ENCODE measurements around the gene S100A6.
"Not testable (repeated sequence)": the region's sequence is repeated elsewhere in the genome, so short reads cannot be mapped to it uniquely, and the experiment has no call there.

S100A6 gene

DNA sequence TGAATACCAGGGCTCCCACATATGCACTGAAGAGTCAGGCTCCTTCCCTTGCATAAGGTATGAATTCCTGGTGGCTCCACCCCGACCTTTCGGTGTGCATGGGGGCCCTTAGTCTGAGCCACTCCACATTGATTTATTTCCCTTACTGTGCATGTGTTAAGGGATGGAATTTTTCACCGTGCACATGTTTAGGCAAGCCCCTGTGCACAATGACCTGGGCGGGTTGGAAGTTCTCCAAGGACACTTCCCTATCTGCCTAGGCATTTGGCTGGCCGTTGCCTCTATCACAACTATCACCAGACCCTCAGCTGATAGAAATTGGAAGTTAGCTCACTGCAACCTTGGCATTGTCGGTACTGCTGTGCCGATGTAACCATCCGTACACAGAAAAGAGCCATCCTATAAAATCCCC lies 9.7 kb downstream of the S100A6 start:
- Histone ChIP-seq H3K4me3 (ENCODE audit: low read depth in 1 of 2, low read length in 2 of 2) (no peak overlapping the region), H3K4me2 (ENCODE audit: insufficient read depth, low read length) (no peak overlapping the region), H3K27me3 (ENCODE audit: insufficient read depth, low read length, poor library complexity) (peaks cover 5% of the 10 kb centered on the region), H3K27ac (ENCODE audit: low read length) (no peak overlapping the region), H3K36me3 (ENCODE audit: insufficient read depth, low read length) (no peaks in the 10 kb centered on the region), H3K79me2 (ENCODE audit: insufficient read depth, low read length) (no peaks in the 10 kb centered on the region), H3K9ac (ENCODE audit: low read depth, low read length) (no peak overlapping the region), H2AFZ (ENCODE audit: low read depth, low read length) (no peak overlapping the region), H3K4me1 (ENCODE audit: insufficient read depth, low read length) (no peaks in the 10 kb centered on the region), H4K20me1 (ENCODE audit: insufficient read depth, low read length) (no peaks in the 10 kb centered on the region), H3K9me3 (ENCODE audit: insufficient read depth, low read length, severe bottlenecking) (no peaks in the 10 kb centered on the region)
- TF ChIP-seq EZH2 (IDR thresholded peaks at IDR 0.05; ENCODE audit: borderline replicate concordance, low read depth, low read length, severe bottlenecking) = no peak
- TF ChIP-seq, protein P1, sequence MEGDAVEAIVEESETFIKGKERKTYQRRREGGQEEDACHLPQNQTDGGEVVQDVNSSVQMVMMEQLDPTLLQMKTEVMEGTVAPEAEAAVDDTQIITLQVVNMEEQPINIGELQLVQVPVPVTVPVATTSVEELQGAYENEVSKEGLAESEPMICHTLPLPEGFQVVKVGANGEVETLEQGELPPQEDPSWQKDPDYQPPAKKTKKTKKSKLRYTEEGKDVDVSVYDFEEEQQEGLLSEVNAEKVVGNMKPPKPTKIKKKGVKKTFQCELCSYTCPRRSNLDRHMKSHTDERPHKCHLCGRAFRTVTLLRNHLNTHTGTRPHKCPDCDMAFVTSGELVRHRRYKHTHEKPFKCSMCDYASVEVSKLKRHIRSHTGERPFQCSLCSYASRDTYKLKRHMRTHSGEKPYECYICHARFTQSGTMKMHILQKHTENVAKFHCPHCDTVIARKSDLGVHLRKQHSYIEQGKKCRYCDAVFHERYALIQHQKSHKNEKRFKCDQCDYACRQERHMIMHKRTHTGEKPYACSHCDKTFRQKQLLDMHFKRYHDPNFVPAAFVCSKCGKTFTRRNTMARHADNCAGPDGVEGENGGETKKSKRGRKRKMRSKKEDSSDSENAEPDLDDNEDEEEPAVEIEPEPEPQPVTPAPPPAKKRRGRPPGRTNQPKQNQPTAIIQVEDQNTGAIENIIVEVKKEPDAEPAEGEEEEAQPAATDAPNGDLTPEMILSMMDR (IDR thresholded peaks at IDR 0.05; ENCODE audit: borderline replicate concordance, extremely low read depth, low read length, poor library complexity, severe bottlenecking) = no peak
- ATAC-seq (ENCODE audit: insufficient read depth, low read depth) = no peak
- no peak for DNase-seq

DNA sequence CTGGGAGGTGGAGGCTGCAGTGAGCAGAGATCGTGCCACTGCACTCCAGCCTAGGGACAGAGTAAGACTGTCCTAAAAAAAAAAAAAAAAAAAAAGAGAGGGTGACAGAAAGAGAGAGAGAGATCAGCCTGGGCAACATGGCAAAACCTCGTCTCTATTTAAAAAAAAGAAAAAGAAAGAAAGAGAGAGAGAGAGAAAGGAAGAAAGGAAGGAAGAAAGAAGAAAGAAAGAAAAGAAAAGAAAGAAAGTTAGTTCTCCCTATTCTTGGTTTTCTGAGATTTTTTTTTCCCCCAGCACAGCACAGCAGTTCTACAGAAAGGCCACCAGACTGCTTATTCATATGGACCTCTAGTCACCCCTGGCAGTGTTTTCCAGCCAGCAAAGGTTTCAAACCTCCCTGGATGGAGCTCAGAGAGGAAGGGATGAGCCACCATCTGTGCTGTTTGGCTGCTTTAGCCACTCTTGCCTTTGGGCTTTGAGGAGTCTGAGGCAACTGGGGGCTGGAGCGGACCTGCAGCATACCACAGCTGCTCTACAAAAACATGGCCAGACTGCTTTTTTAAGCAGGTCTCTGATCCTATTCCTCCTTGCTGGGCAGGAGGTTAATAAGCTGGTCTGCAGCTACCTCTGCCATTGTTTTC lies 10.6 kb downstream of the S100A6 start:
- Histone ChIP-seq H3K4me3 (ENCODE audit: low read depth in 1 of 2, low read length in 2 of 2) (no peak overlapping the region), H3K9ac (ENCODE audit: low read depth, low read length) (no peak overlapping the region)
- no peak for TF ChIP-seq EZH2 (IDR thresholded peaks at IDR 0.05; ENCODE audit: borderline replicate concordance, low read depth, low read length, severe bottlenecking)
- TF ChIP-seq, protein P1 (IDR thresholded peaks at IDR 0.05; ENCODE audit: borderline replicate concordance, extremely low read depth, low read length, poor library complexity, severe bottlenecking) = no peak

DNA sequence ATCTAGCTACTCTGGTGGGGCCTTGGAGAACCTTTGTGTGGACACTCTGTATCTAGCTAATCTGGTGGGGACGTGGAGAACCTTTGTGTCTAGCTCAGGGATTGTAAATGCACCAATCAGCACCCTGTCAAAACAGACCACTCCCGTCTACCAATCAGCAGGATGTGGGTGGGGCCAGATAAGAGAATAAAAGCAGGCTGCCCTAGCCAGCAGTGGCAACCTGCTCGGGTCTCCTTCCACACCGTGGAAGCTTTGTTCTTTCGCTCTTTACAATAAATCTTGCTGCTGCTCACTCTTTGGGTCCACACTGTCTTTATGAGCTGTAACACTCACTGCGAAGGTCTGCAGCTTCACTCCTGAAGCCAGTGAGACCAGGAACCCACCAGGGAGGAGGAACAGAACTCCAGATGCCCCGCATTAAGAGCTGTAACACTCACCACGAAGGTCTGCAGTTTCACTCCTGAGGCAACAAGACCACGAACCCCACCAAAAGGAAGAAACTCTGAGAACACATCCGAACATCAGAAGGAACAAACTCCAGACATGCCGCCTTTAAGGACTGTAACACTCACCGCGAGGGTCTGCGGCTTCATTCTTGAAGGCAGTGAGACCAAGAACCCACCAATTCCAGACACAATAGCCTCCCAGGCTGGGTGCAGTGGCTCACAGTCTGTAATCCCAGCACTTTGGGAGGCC lies 13.3 kb downstream of the S100A6 start:
- H3K27me3 ChIP-seq (ENCODE audit: insufficient read depth, low read length, poor library complexity); H3K79me2 ChIP-seq (ENCODE audit: insufficient read depth, low read length); H3K4me1 ChIP-seq (ENCODE audit: insufficient read depth, low read length); H3K4me3 ChIP-seq (ENCODE audit: low read depth in 1 of 2, low read length in 2 of 2); H3K9ac ChIP-seq (ENCODE audit: low read depth, low read length); H2AFZ ChIP-seq (ENCODE audit: low read depth, low read length); H3K36me3 ChIP-seq (ENCODE audit: insufficient read depth, low read length); H3K27ac ChIP-seq (ENCODE audit: low read length); H3K9me3 ChIP-seq (ENCODE audit: insufficient read depth, low read length, severe bottlenecking); H4K20me1 ChIP-seq (ENCODE audit: insufficient read depth, low read length); H3K4me2 ChIP-seq (ENCODE audit: insufficient read depth, low read length): not testable (repeated sequence)
- DNase-seq (peak; percentile 33), ATAC-seq (ENCODE audit: insufficient read depth, low read depth) (peak; percentile 47; the same call in 2 of the 3 replicates)

More for the DNA sequence above, 10.6 kb downstream of the S100A6 start:
- peaks cover 3% of the 10 kb centered on the region for H3K27me3 ChIP-seq (ENCODE audit: insufficient read depth, low read length, poor library complexity)
- H3K4me1 ChIP-seq (ENCODE audit: insufficient read depth, low read length) = no peaks in the 10 kb centered on the region
- no peak for ATAC-seq (ENCODE audit: insufficient read depth, low read depth)
- H2AFZ ChIP-seq (ENCODE audit: low read depth, low read length) = no peak overlapping the region
- no peak for DNase-seq
- no peak overlapping the region for H3K27ac ChIP-seq (ENCODE audit: low read length)
- H3K36me3 ChIP-seq (ENCODE audit: insufficient read depth, low read length) = no peaks in the 10 kb centered on the region
- no peaks in the 10 kb centered on the region for H4K20me1 ChIP-seq (ENCODE audit: insufficient read depth, low read length)
- H3K9me3 ChIP-seq (ENCODE audit: insufficient read depth, low read length, severe bottlenecking) = no peaks in the 10 kb centered on the region
- H3K79me2 ChIP-seq (ENCODE audit: insufficient read depth, low read length) = no peaks in the 10 kb centered on the region
- H3K4me2 ChIP-seq (ENCODE audit: insufficient read depth, low read length) = no peak overlapping the region

DNA sequence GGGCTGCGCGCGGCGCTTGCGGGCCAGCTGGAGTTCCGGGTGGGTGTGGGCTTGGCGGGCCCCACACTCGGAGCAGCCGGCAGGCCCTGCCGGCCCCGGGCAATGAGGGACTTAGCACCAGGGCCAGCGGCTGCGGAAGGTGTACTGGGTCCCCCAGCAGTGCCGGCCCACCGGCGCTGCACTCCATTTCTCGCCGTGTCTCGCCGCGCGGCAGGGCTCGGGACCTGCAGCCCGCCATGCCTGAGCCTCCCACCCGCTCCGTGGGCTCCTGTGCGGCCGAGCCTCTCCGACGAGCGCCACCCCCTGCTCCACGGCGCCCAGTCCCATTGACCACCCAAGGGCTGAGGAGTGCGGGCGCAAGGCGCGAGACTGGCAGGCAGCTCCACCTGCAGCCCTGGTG lies 14.0 kb downstream of the S100A6 start:
- H3K9me3 ChIP-seq (ENCODE audit: insufficient read depth, low read length, severe bottlenecking); H3K36me3 ChIP-seq (ENCODE audit: insufficient read depth, low read length); H3K4me1 ChIP-seq (ENCODE audit: insufficient read depth, low read length); H4K20me1 ChIP-seq (ENCODE audit: insufficient read depth, low read length); H3K79me2 ChIP-seq (ENCODE audit: insufficient read depth, low read length); H3K4me2 ChIP-seq (ENCODE audit: insufficient read depth, low read length); H2AFZ ChIP-seq (ENCODE audit: low read depth, low read length); H3K27ac ChIP-seq (ENCODE audit: low read length); H3K4me3 ChIP-seq (ENCODE audit: low read depth in 1 of 2, low read length in 2 of 2); H3K9ac ChIP-seq (ENCODE audit: low read depth, low read length); H3K27me3 ChIP-seq (ENCODE audit: insufficient read depth, low read length, poor library complexity); ATAC-seq (ENCODE audit: insufficient read depth, low read depth); DNase-seq: not testable (repeated sequence)

Measured in DND-41 (cell line).